ENCODE measurements around the gene SPAG16. TPM values are rescaled to one million over a fixed set of nuclear protein-coding genes. Genes with fewer than 3 reads are reported as not detected.

Gene SPAG16
- total RNA-seq, 1 experiment from 2014 or later: 16.0 TPM

DNA sequence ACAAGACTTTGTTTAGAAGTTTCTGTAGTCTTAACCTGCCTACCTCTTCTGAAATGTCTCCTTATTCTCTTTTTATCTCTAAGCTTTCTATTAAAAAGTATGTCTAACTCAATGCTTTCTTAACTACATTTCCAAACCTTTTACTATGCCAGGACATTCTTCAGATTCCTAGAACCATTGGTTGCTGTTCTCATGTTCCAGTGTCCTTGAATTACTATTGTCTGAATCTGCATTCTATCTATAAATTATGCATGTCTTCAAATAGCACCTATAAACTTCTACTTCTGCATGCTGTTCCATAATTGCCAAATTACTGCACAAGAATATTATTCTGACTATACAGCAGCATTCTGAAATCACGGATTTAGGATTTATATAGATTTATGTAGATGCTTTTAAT lies 960.6 kb downstream of the SPAG16 start (continued):
- TF ChIP-seq STAT6 (CRISPR knock-in tag; conservative IDR thresholded peaks at IDR 0.05; ENCODE audit: low read depth) (no peak), TEAD1 (CRISPR knock-in tag; IDR thresholded peaks at IDR 0.05) (no peak), NFE2L1 (CRISPR knock-in tag; IDR thresholded peaks at IDR 0.05) (no peak)
- TF ChIP-seq, protein P1, sequence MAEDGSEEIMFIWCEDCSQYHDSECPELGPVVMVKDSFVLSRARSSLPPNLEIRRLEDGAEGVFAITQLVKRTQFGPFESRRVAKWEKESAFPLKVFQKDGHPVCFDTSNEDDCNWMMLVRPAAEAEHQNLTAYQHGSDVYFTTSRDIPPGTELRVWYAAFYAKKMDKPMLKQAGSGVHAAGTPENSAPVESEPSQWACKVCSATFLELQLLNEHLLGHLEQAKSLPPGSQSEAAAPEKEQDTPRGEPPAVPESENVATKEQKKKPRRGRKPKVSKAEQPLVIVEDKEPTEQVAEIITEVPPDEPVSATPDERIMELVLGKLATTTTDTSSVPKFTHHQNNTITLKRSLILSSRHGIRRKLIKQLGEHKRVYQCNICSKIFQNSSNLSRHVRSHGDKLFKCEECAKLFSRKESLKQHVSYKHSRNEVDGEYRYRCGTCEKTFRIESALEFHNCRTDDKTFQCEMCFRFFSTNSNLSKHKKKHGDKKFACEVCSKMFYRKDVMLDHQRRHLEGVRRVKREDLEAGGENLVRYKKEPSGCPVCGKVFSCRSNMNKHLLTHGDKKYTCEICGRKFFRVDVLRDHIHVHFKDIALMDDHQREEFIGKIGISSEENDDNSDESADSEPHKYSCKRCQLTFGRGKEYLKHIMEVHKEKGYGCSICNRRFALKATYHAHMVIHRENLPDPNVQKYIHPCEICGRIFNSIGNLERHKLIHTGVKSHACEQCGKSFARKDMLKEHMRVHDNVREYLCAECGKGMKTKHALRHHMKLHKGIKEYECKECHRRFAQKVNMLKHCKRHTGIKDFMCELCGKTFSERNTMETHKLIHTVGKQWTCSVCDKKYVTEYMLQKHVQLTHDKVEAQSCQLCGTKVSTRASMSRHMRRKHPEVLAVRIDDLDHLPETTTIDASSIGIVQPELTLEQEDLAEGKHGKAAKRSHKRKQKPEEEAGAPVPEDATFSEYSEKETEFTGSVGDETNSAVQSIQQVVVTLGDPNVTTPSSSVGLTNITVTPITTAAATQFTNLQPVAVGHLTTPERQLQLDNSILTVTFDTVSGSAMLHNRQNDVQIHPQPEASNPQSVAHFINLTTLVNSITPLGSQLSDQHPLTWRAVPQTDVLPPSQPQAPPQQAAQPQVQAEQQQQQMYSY (CRISPR knock-in tag; IDR thresholded peaks at IDR 0.05): no peak

- Mint-ChIP-seq H3K4me1 (peaks cover 20% of the 10 kb centered on the region), H3K9me3 (no peaks in the 10 kb centered on the region)
- ATAC-seq: peak; percentile 62
These were observed 962.2 kb downstream of the SPAG16 start for GRCh38 chr2:214246417-214246816.

GRCh38 chr2:214247531-214247930 lies 963.3 kb downstream of the SPAG16 start:
- TF ChIP-seq ZNF512 (CRISPR knock-in tag; IDR thresholded peaks at IDR 0.05; ENCODE audit: borderline replicate concordance) (no peak), STAT6 (CRISPR knock-in tag; conservative IDR thresholded peaks at IDR 0.05; ENCODE audit: low read depth) (no peak), TCF7 (CRISPR knock-in tag; IDR thresholded peaks at IDR 0.05; ENCODE audit: low read depth) (no peak), ELF4 (CRISPR knock-in tag; IDR thresholded peaks at IDR 0.05; ENCODE audit: low read depth) (no peak), ZNF396 (CRISPR knock-in tag; IDR thresholded peaks at IDR 0.05; ENCODE audit: borderline replicate concordance) (no peak), TEAD1 (CRISPR knock-in tag; IDR thresholded peaks at IDR 0.05) (no peak)
- DNase-seq (ENCODE audit: low spot score): no peak
- CTCF ChIA-PET: no interaction called here
- POLR2A ChIA-PET: no interaction called here
- no peaks in the 10 kb centered on the region for H3K27me3 Mint-ChIP-seq (ENCODE audit: low read depth)
- no peaks in the 10 kb centered on the region; the same call in 1 of the 2 replicates for H3K9me3 Mint-ChIP-seq
- no peak for ATAC-seq
- no peak overlapping the region for H3K4me3 Mint-ChIP-seq
- peaks cover 22% of the 10 kb centered on the region for H3K4me1 Mint-ChIP-seq
- no peaks in the 10 kb centered on the region for H3K36me3 Mint-ChIP-seq
- no peak overlapping the region for H3K27ac Mint-ChIP-seq

More at GRCh38 chr2:214246417-214246816, 962.2 kb downstream of the SPAG16 start:
- no peaks in the 10 kb centered on the region for H3K27me3 Mint-ChIP-seq (ENCODE audit: low read depth)
- ChIA-PET POLR2A (no interaction called here), CTCF (no interaction called here)
- no peaks in the 10 kb centered on the region for H3K36me3 Mint-ChIP-seq
- H3K27ac Mint-ChIP-seq: peak overlapping the region; percentile 50; the same call in 1 of the 2 replicates
- no peak overlapping the region for H3K4me3 Mint-ChIP-seq
- no peak for DNase-seq (ENCODE audit: low spot score)
- TF ChIP-seq, protein P2, sequence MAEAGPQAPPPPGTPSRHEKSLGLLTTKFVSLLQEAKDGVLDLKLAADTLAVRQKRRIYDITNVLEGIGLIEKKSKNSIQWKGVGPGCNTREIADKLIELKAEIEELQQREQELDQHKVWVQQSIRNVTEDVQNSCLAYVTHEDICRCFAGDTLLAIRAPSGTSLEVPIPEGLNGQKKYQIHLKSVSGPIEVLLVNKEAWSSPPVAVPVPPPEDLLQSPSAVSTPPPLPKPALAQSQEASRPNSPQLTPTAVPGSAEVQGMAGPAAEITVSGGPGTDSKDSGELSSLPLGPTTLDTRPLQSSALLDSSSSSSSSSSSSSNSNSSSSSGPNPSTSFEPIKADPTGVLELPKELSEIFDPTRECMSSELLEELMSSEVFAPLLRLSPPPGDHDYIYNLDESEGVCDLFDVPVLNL (CRISPR knock-in tag; IDR thresholded peaks at IDR 0.05; ENCODE audit: borderline replicate concordance, low read depth): no peak
- TF ChIP-seq NFATC4 (CRISPR knock-in tag; IDR thresholded peaks at IDR 0.05) (no peak), NFE2L1 (CRISPR knock-in tag; IDR thresholded peaks at IDR 0.05) (no peak), OVOL2 (CRISPR knock-in tag; IDR thresholded peaks at IDR 0.05; ENCODE audit: borderline replicate concordance) (no peak), HMGA2 (CRISPR knock-in tag; IDR thresholded peaks at IDR 0.05) (no peak)
